PC-9 (cell line): ENCODE measurements around the gene TMPRSS12. TPM values are rescaled to one million over a fixed set of nuclear protein-coding genes. Genes with fewer than 3 reads are reported as not detected.

ENCODE experiments used
- BruUV-seq: library from RNA; stranded (reverse); fragments of 400-500 nt; replicated peaks from 2 replicates; lab custom pipeline; 2021; lab: Mats Ljungman, UMichigan
- CTCF ChIA-PET: fragments of 300-600 bp; sonication (Branson Sonifier 250); formaldehyde crosslinking; loops from one replicate; lab custom pipeline; 2022; ENCODE audit warnings: antibody characterized with exemption; lab: Charles Lee
- POLR2A ChIA-PET: fragments of 300-600 bp; sonication (Branson Sonifier 250); formaldehyde crosslinking; loops from one replicate; lab custom pipeline; 2022; ENCODE audit warnings: antibody characterized with exemption; ENCODE audit not compliant: unreplicated experiment; lab: Charles Lee
- DNase-seq, 2 experiments: peaks; one replicate each; pipeline versions ENCODE4 v3.0.0 to v3.0.0-alpha.2; 2015 to 2022; ENCODE audit warnings: mixed read lengths in 1 of 2
- H2AFZ ChIP-seq: fragments of 200-600 bp; sonication (generic); 2 replicates; pipeline ENCODE4 v1.8.1; 2017; ENCODE audit warnings: antibody characterized with exemption
- H3F3A ChIP-seq: fragments of 200-600 bp; sonication (generic); 2 replicates; pipeline ENCODE4 v1.8.1; 2017; ENCODE audit warnings: antibody characterized with exemption, mild to moderate bottlenecking, low read depth; ENCODE audit not compliant: insufficient read depth
- H3K27ac ChIP-seq: fragments of 200-600 bp; sonication (generic); 2 replicates; pipeline ENCODE4 v1.6.1; 2016; ENCODE audit warnings: mixed run types
- H3K27me3 ChIP-seq: fragments of 200-600 bp; sonication (generic); 2 replicates; pipeline ENCODE4 v1.6.1; 2016; ENCODE audit warnings: low read depth, mixed run types; ENCODE audit not compliant: insufficient read depth
- H3K36me3 ChIP-seq: fragments of 200-600 bp; sonication (generic); 2 replicates; pipeline ENCODE4 v1.6.1; 2016; ENCODE audit warnings: low read depth, mixed run types
- H3K4me1 ChIP-seq: fragments of 200-600 bp; sonication (generic); replicated peaks from 2 replicates; pipeline ENCODE4 v1.6.1; 2016; ENCODE audit warnings: mixed run types; ENCODE audit not compliant: insufficient read depth
- H3K4me2 ChIP-seq: fragments of 200-600 bp; sonication (generic); 2 replicates; pipeline ENCODE4 v1.6.1; 2017; ENCODE audit warnings: mixed run types
- H3K4me3 ChIP-seq: fragments of 200-600 bp; sonication (generic); 2 replicates; pipeline ENCODE4 v1.6.1; 2016; ENCODE audit warnings: mixed run types
- H3K79me2 ChIP-seq: fragments of 200-600 bp; sonication (generic); 2 replicates; pipeline ENCODE4 v1.6.1; 2017; ENCODE audit warnings: low read depth, mixed run types
- H3K9me2 ChIP-seq: fragments of 200-600 bp; sonication (generic); 2 replicates; pipeline ENCODE4 v1.8.1; 2017; ENCODE audit warnings: mild to moderate bottlenecking; ENCODE audit not compliant: insufficient read depth
- H3K9me3 ChIP-seq: fragments of 200-600 bp; sonication (generic); 2 replicates; pipeline ENCODE4 v1.8.1; 2016; ENCODE audit warnings: low read depth; ENCODE audit not compliant: insufficient read depth
- H4K20me1 ChIP-seq: fragments of 200-600 bp; sonication (generic); 2 replicates; pipeline ENCODE4 v1.8.1; 2017; ENCODE audit not compliant: insufficient read depth
- CTCF ChIP-seq: fragments of 200-600 bp; sonication (generic); conservative IDR thresholded peaks from 2 replicates; pipeline ENCODE4 v1.6.1; 2017; ENCODE audit warnings: mixed run types, antibody characterized with exemption, mild to moderate bottlenecking, moderate library complexity
- EZH2 ChIP-seq: fragments of 200-600 bp; sonication (generic); IDR thresholded peaks from 2 replicates; pipeline ENCODE4 v1.8.0; 2017; ENCODE audit warnings: antibody characterized with exemption, low read depth
- intact Hi-C: fragments of 100-400 bp; cut with micrococcal nuclease; formaldehyde crosslinking; loops from one replicate; pipeline ENCODE4 v1.10.0; 2022; ENCODE audit not compliant: unreplicated experiment
- total RNA-seq: library from RNA; stranded (reverse); gene quantifications from 2 replicates; pipeline ENCODE4 v1.2.3, GENCODE V29; 2021

TMPRSS12 gene
- total RNA-seq, 1 experiment from 2014 or later, result not detected

GRCh38 chr12:50839042-50839441 is 3.7 kb upstream of the TMPRSS12 start:
- Histone ChIP-seq H3K36me3 (no peaks in the 10 kb centered on the region), H3K4me3 (no peak overlapping the region), H3K9me2 (no peaks in the 10 kb centered on the region), H3K79me2 (no peaks in the 10 kb centered on the region), H3K4me2 (peak overlapping the region; percentile 32; the same call in 1 of the 2 replicates), H3F3A (peaks cover 4% of the 10 kb centered on the region; the same call in 1 of the 2 replicates), H4K20me1 (no peaks in the 10 kb centered on the region), H3K27me3 (no peaks in the 10 kb centered on the region), H3K9me3 (peaks cover 4% of the 10 kb centered on the region; the same call in 1 of the 2 replicates), H3K4me1 (peaks cover 8% of the 10 kb centered on the region), H3K27ac (no peak overlapping the region), H2AFZ (0 out of 2 replicates have a peak overlapping the region, but pooled peaks have one; percentile 12)
- intact Hi-C loops, result no loop called here
- POLR2A ChIA-PET, result no interaction called here
- CTCF ChIA-PET, result interaction anchor here (0.6 kb wide), 1 partner anchor 21 kb away, joined by 4 read pairs; no protein-coding TSS in a partner anchor
- BruUV-seq, result no TSS peak
- TF ChIP-seq CTCF, result no peak
- TF ChIP-seq EZH2, result no peak
- DNase-seq, result peak in 1 of 2 experiments; percentile 45

GRCh38 chr12:50840809-50841487 is 1.8 kb upstream of the TMPRSS12 start:
- H3K4me1 ChIP-seq, result peaks cover 8% of the 10 kb centered on the region
- H3F3A ChIP-seq, result peaks cover 4% of the 10 kb centered on the region; the same call in 1 of the 2 replicates
- no TSS peak for BruUV-seq
- H3K4me3 ChIP-seq, result no peak overlapping the region
- ChIA-PET CTCF (interaction anchor here (0.6 kb wide), 1 partner anchor 244 kb away, joined by 3 read pairs; no protein-coding TSS in a partner anchor), POLR2A (no interaction called here)
- H2AFZ ChIP-seq, result no peak overlapping the region
- no peak overlapping the region for H3K4me2 ChIP-seq
- TF ChIP-seq EZH2, result no peak
- no peaks in the 10 kb centered on the region for H3K27me3 ChIP-seq
- no peak overlapping the region for H3K27ac ChIP-seq
- H3K79me2 ChIP-seq, result no peaks in the 10 kb centered on the region
- no peaks in the 10 kb centered on the region for H3K36me3 ChIP-seq
- no peaks in the 10 kb centered on the region for H3K9me2 ChIP-seq
- H4K20me1 ChIP-seq, result no peaks in the 10 kb centered on the region
- intact Hi-C loops, result loop anchor here (10.0 kb wide), 1 partner anchor 84 kb away; a partner anchor contains a TSS
- H3K9me3 ChIP-seq, result no peaks in the 10 kb centered on the region; the same call in 1 of the 2 replicates
- no peak for DNase-seq

- intact Hi-C loops, result loop anchor here (10.0 kb wide), 1 partner anchor 83 kb away; a partner anchor contains a TSS
- ChIA-PET CTCF (no interaction called here), POLR2A (no interaction called here)
- H3K4me2 ChIP-seq, result peak overlapping the region; percentile 57
- peaks cover 8% of the 10 kb centered on the region for H3K4me1 ChIP-seq
- no peaks in the 10 kb centered on the region for H4K20me1 ChIP-seq
- no peaks in the 10 kb centered on the region for H3K27me3 ChIP-seq
- peak overlapping the region; percentile 63 for H2AFZ ChIP-seq
- H3K9me3 ChIP-seq, result no peaks in the 10 kb centered on the region; the same call in 1 of the 2 replicates
- H3K4me3 ChIP-seq, result no peak overlapping the region
- TSS peak; percentile 28 for BruUV-seq
- H3F3A ChIP-seq, result peaks cover 4% of the 10 kb centered on the region; the same call in 1 of the 2 replicates
- H3K27ac ChIP-seq, result peak overlapping the region; percentile 57
- no peak for TF ChIP-seq EZH2
- TF ChIP-seq CTCF, result no peak
- no peaks in the 10 kb centered on the region for H3K9me2 ChIP-seq
- H3K79me2 ChIP-seq, result no peaks in the 10 kb centered on the region
- H3K36me3 ChIP-seq, result no peaks in the 10 kb centered on the region
- peak in 1 of 2 experiments; percentile 44 for DNase-seq
Measured at GRCh38 chr12:50841716-50842531, 802 bp upstream of the TMPRSS12 start.
